HCT116 (cell line): ENCODE measurements around the gene MGRN1.

Experiments used
- ATF3 ChIP-seq: IDR thresholded peaks from 2 replicates; pipeline ENCODE4 v1.6.1; 2012
- CBX3 ChIP-seq: IDR thresholded peaks from 2 replicates; pipeline ENCODE4 v1.6.1; 2012; ENCODE audit warnings: low read depth
- CTCF ChIP-seq, 3 experiments: fragments of 200-600 bp in 1 of 3; sonication (generic) in 1 of 3; IDR thresholded peaks in 2 of 3; conservative IDR thresholded peaks in 1 of 3; 2 replicates each; pipeline ENCODE4 v1.5.1; 2012 to 2017; ENCODE audit warnings: low read depth in 2 of 3, low read length in 2 of 3, antibody characterized with exemption in 1 of 3, borderline replicate concordance in 1 of 3, control low read depth in 1 of 3, mild to moderate bottlenecking in 1 of 3, mixed read lengths in 1 of 3, mixed run types in 1 of 3, moderate library complexity in 1 of 3; ENCODE audit not compliant: insufficient read depth in 1 of 3
- JUND ChIP-seq: IDR thresholded peaks from 2 replicates; pipeline ENCODE4 v1.6.1; 2012
- POLR2A ChIP-seq: IDR thresholded peaks from 2 replicates; pipeline ENCODE4 v1.7.0; 2011; ENCODE audit warnings: borderline replicate concordance; ENCODE audit not compliant: insufficient read depth, insufficient read length; ENCODE audit errors: extremely low read depth
- RAD21 ChIP-seq: IDR thresholded peaks from 2 replicates; pipeline ENCODE4 v1.6.1; 2012; ENCODE audit warnings: low read depth, mild to moderate bottlenecking
- SP1 ChIP-seq: IDR thresholded peaks from 2 replicates; pipeline ENCODE4 v1.6.1; 2012; ENCODE audit warnings: low read depth
- SRF ChIP-seq: IDR thresholded peaks from 2 replicates; pipeline ENCODE4 v1.6.1; 2012; ENCODE audit warnings: low read depth
- YY1 ChIP-seq: IDR thresholded peaks from 2 replicates; pipeline ENCODE4 v1.6.1; 2011; ENCODE audit warnings: low read length, low read depth, moderate library complexity, mild to moderate bottlenecking; ENCODE audit not compliant: insufficient replicate concordance; ENCODE audit errors: extremely low read depth

- TF ChIP-seq RAD21 (no peak), SP1 (no peak), CTCF (IDR thresholded peaks at IDR 0.05 in 2 of 3, conservative IDR thresholded peaks at IDR 0.05 in 1 of 3; ENCODE audit: borderline replicate concordance in 1 of 3, insufficient read depth in 1 of 3, low read depth in 2 of 3, low read length in 2 of 3) (no peak), SRF (no peak), POLR2A (no peak), CBX3 (no peak), ATF3 (no peak), YY1 (no peak), JUND (no peak)
Measured at GRCh38 chr16:4685292-4685691, 60.7 kb downstream of the MGRN1 start.
